T-helper 2 cell (primary cell): ENCODE measurements around the gene SLC22A9.
"Not testable (repeated sequence)": the region's sequence is repeated elsewhere in the genome, so short reads cannot be mapped to it uniquely, and the experiment has no call there.

Experiments
- DNase-seq, 5 experiments: peaks; one replicate each; pipeline versions ENCODE4 v3.0.0 to v3.0.0-alpha.2; 2012 to 2022
- total RNA-seq, 2 donors: gene quantifications; one replicate each; lab custom pipeline; 2026; lab: John Stamatoyannopoulos, UW

Gene SLC22A9
- total RNA-seq = 0 reads per million in 2 donors

DNA sequence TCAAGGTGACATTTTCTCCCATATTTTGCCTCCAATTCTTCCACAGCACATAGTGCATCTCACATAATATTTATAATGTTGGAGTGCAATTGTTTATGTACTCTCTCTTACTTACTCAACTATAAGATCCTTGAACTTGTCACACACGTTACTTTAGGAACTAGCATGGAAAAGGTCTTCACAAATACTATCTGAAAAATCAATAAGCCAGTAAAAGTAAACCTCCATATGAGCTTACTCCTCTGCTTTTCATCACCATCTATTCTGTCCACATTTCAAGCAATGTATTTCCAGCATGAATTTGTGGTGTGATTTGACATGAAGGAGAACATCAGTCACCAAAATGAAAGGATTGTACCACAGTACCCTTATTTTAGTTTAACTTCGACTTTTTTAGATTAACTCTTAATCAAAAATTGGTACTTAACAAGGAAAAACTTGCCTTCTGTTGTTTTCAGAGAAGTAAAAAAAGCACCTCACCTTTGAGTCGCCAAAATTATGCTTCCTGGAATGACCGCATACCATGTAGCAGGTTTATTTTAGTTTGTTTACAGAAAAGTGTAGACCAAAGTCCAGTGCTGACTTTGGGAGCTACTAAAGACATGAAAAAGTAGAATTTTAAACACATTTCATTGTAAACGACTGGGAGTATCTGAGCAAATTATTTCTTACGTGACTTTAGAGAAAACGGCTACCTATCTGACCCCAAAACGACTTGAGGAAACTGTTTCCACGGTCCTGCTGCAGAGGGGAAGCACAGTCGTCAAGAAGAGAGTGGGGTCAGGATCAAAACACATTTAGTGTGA, at the start of gene SLC22A9:
Gene SLC22A9 (plus strand): TSS at position 621 of the 806 bp plus-strand sequence. CDS start 272 bp downstream, outside the sequence.
- DNase-seq = no peak

DNA sequence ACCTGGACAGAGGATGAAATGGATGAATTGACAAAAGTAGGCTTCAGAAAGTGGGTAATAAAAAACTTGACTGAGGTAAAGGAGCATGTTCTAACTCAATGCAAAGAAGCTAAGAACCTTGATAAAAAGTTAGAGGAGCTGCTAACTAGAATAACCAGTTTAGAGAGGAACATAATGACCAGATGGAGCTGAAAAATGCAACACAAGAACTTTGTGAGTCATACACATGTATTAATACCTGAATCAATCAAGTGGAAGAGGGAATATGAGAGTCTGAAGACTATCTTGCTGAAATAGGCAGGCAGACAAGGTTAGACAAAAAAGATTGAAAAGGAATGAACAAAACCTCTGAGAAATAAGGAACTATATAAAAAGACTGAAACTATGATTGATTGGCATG, 47.9 kb upstream of the SLC22A9 start:
- no peak for DNase-seq

DNA sequence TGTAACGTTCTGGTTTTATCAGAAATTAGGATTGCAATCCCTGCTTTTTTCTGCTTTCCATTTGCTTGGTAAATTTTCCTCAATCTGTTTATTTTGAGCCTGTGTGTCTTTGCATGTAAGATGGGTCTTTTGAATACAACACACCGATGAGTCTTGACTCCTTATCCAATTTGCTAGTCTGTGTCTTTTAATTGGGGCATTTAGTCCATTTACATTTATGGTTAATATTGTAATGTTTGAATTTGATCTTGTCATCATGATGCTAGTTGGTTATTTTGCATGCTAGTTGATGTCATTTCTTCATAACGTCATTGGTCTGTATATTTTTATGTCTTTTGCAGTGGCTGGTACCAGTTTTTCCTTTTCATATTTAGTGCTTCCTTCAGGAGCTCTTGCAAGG, 34.5 kb upstream of the SLC22A9 start:
- DNase-seq = not testable (repeated sequence)

DNA sequence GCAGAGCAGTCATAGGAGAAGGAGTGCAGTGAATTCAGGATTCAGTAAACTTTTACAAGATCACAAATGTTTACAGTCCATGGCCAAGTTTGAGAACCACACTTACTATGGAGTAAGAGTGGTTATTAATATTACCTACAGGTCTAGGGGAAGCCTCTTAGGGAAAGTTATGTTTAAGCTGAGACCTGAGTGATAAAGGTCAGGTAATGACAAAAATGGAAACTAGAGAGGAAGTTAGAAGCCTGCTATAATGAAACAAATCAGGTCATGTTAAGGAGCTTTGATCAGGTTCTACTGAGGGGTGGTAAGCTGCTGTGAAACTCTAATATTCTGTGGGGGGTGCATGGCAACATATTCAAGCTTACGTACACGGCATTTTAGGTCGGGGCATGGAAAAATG, 32.5 kb upstream of the SLC22A9 start:
- no peak for DNase-seq

DNA sequence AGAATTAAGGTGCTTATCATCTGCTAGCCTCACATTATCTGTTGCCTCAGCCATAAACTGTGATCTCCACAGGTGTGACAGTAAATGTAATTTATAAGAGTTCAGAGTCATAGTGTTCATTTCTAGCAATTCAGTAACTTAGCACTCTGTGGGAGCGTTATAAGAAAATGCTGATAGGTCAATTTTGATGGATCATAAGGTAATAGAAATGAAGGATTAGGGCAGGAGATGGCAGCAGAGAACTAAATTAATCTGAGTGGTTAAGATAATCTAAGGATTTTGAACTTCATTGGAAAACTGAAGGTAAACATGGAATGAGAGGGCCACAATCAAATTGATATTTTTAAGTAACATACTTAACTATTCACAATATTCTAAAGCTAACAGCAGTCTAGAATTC, 26.5 kb upstream of the SLC22A9 start:
- DNase-seq = no peak

DNA sequence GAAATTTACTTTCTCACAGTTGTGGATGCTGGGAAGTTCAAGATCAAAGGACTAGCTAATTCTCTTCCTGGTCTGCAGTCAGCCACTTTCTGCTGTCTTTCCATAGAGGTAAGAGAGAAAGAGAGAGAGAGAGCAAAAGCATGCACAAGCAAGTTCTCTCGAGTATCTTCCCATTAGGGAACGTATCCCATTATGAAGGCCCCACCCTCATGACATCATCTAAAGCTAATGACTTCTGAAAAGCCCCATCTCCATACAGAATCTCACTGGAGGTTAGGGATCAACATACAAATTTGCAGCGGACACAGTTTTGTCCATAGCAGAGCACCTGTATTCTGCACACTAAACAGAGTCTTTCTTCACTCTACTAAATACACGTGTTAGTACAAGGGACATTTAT, 17.4 kb upstream of the SLC22A9 start:
- DNase-seq = no peak

DNA sequence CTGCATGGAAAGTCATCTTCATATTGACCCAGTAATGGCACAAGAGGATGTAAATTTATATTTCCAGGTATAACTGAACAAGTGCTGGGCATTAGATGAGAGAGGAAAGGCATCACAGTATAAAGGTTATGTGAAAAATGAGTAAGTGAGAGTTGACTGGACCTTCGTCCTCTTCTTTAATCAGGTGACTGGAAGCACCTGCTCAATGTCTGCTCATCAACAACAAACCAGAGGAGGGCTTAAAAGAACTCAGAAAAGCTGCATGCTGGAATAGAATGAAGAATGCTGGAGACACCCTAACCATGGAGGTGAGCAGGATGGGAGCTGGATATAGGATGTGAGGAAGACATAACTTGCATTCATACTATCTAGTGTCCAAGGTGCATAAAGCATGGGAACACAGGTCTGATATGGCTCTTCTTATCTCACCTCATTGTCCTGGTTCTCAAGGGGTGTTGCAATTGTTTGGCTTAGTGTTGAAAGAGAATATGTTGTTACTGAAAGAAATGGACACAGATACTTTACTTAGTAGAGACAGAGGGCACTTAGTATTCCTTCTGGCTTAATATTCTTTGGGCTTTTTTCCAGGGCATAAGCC, 7.3 kb upstream of the SLC22A9 start:
- no peak for DNase-seq

DNA sequence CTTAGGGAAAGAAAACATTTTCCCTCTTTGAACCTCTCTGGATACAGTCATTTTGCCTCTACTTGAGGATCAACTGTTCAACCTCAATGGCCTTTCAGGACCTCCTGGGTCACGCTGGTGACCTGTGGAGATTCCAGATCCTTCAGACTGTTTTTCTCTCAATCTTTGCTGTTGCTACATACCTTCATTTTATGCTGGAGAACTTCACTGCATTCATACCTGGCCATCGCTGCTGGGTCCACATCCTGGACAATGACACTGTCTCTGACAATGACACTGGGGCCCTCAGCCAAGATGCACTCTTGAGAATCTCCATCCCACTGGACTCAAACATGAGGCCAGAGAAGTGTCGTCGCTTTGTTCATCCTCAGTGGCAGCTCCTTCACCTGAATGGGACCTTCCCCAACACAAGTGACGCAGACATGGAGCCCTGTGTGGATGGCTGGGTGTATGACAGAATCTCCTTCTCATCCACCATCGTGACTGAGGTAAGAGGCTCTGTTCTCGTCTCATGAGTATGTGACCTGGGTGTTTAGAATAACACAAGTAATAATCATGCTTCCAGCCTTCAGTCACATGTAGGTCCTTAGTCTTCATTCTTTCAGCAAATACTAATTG, 495 bp downstream of the SLC22A9 start:
- DNase-seq = no peak

DNA sequence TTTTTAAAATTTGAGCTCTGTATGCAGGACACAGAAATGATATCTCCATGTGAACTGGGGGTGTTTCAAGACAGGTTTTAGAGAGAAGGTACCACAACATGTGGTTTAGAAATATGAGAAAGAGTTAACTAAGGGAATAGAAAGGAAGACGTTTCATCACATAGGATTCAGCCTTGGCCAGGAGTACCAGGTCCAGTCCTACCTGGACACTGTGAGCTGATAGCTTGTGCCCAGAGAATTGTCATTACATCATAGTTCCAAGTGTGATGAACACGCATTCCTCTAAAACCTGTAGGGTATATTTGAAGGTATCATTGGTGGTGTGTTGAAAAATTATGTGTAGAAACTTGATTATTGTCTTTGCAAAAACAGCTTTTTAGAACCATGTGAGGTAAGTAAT, 1.8 kb downstream of the SLC22A9 start:
- no peak for DNase-seq

DNA sequence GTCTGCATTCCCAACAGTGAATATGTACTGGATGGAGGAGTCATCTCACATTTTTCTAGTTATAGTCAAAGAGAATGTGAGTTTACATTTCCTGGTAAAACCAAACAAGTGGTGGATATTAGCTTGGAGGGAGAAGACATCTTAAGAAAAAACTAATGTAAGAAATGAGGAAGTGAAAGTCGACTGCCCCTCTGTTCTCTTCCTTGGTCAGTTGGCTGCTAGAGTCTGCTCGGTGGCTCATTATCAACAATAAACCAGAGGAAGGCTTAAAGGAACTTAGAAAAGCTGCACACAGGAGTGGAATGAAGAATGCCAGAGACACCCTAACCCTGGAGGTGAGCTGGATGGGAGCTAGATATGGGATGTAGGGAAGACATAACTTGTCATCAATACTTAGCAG, 5.8 kb downstream of the SLC22A9 start:
- no peak for DNase-seq

DNA sequence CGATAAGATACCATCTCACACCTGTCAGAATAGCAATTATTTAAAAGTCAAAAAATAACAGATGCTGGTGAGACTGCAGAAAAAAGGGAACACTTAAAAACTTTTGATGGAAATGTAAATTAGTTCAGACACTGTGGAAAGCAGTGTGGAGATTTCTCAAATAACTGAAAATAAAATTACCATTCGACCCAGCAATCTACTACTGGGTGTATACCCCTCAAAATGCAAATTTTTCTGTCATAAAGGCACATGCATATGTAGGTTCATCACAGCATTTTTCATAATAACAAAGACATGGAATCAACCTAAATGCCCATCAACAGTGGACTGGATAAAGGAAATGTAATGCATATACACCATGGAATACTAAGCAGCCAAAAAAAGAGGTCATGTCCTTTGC, 10.5 kb downstream of the SLC22A9 start:
- no peak for DNase-seq

DNA sequence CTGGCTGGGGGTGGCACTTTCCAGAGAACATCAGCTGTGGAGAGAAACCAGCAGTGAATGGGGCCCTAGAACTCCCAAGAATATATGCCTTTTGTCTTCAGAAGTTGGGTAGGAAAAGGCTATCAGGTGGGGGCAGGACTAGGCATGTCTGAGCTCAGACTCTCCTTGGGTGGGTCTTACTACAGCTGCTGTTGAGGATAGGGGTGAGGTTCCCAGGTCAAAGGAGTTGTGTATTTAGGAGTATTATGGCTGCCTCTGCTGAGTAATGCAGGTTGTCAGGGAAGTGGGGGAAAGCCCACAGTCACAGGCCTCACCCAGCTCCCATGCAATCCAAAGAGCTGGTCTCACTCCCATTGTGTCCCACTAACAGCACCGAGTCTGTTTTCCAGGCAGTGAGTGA, 26.1 kb downstream of the SLC22A9 start:
- DNase-seq = no peak

DNA sequence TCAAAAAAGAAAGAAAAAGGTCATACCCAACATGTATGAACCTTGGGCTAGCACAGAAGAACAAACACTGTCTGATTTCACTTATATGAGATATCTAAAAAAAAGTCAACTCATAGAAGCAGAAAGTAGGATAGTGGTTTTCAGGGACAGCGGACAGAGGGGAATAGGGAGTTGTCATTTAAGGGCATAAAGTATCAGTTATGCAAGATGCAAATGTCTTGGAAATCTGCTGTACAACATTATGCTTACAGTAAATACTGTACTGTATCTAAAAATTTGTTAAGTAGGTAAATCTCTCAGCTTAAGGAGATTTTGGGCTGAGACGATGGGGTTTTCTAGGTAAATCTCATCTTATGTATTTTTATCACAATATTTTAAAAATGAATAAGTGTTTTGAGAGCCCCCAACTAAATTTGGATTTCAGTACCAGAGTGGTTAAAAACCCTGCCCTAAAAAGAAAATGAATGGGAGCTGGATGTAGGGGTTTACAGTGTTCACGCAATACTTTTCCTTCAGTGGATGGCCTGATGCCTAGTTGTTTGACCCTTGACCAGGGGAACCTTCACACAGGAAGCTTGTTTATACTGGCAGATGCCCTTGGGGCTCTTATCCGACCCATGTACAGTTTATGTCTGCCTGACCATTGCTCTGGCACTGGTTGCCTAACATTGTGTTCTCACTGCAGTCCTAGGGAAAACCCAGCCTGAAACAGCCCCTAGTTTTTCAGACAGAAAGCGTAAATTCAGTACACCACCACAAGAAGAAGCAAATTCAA, 34.8 kb downstream of the SLC22A9 start:
- no peak for DNase-seq

DNA sequence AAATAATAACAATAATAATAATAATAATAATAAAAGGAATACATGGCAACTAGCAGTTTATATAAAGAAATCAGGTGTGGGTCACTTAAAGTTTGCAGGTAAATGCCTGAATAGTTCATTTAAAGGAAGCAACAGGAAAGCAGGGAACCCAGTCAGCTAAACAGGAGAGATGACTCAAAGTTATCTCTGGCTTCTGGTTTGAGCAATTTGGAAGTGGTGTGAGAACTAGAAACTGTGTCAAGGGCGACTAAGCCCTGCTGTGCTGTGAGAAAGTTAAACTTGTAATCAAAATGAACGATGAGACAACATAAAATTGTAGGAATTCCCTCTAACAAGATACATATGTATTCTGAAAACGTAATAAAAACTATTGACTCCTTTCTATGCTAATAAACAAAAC, 35.5 kb downstream of the SLC22A9 start:
- no peak for DNase-seq

DNA sequence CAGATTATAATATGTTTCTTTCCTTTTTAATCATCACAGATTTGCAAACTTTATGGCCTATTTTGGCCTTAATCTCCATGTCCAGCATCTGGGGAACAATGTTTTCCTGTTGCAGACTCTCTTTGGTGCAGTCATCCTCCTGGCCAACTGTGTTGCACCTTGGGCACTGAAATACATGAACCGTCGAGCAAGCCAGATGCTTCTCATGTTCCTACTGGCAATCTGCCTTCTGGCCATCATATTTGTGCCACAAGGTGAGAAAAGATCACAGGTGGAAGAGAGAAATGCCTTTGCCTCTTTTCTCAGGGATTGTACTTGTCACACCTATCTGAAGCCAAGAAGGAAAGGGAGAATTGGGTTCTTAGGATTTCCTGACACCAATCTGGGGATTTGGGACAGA, 36.9 kb downstream of the SLC22A9 start:
- no peak for DNase-seq

DNA sequence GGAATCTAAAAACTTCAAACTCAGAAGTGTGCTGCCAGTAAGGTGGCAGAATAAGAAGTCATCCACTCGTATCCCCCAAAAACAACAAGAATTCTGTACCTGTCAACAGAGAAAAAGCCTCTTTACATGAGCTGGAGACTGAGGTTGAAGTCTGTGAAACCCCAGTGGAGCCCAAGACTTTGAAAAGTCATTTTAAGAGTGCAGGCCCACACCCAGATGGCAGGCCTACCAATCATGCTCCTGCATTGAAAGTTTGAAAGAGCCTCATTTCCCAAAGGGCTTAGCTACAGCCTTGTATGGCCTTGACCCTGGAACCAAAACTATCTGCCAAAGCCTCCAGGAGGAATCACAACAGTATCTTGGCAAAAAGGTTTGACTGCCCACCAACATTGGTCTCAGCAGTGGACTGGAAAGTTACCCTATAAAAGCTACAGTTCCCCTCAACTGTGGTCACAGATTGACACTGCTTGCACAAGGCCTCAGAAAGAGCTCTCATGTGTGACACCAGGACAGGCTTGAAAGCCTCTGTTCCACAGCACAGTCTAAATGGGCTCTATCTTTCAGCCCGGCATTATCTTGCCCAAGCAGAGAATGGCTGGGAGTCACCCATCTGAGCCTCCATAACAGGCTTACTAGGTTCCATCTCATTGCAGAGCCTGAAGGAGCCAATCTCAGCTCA, 47.7 kb downstream of the SLC22A9 start:
- no peak for DNase-seq

DNA sequence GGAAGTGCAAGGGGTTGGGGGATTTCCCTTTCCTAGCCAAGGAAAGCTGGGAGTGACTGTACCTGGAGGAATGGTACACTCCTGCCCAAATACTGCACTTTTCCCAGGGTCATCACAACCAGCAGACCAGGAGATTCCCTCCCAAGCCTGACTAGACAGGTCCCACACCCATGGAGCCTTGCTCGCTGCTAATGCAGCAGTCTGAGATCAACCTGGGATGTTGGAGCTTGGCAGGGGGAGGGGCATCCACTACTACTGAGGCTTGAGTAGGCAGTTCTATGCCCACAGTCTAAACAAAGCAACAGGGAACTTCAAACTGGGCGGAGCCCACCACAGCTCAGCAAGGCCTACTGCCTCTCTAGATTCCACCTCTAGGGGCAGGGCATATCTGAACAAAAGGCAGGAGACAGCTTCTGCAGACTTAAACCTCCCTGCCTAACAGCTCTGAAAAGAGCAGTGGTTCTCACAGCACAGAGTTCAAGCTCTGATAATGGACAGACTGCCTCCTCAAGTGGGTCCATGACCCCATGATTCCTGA, 58.5 kb downstream of the SLC22A9 start:
- no peak for DNase-seq

DNA sequence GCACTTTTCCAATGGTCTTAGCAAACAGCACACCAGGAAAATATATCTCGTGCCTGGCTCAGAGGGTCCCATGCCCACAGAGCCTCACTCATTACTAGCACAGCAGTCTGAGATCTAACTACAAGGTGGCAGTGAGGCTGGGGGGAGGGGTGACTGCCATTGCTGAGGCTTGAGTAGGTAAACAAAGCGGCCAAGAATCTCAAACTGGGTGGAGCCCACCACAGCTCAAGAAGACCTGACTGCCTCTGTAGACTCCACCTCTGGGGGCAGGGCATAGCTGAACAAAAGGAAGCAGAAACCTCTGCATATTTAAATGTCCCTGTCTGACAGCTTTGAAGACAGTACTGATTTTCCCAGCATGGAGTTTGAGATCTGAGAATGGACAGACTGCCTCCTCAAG, 61.1 kb downstream of the SLC22A9 start:
- not testable (repeated sequence) for DNase-seq

DNA sequence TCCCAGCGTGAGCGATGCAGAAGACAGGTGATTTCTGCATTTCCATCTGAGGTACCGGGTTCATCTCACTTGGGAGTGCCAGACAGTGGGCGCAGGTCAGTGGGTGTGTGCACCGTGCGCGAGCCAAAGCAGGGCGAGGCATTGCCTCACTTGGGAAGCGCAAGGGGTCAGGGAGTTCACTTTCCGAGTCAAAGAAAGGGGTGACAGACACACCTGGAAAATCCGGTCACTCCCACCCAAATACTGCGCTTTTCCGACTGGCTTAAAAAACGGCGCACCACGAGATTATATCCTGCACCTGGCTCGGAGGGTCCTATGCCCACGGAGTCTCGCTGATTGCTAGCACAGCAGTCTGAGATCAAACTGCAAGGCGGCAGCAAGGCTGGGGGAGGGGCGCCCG, 65.8 kb downstream of the SLC22A9 start:
- not testable (repeated sequence) for DNase-seq

DNA sequence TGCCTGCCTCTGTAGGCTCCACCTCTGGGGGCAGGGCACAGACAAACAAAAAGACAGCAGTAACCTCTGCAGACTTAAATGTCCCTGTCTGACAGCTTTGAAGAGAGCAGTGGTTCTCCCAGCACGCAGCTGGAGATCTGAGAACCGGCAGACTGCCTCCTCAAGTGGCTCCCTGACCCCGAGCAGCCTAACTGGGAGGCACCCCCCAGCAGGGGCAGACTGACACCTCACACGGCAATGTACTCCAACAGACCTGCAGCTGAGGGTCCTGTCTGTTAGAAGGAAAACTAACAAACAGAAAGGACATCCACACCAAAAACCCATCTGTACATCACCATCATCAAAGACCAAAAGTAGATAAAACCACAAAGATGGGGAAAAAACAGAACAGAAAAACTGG, 66.2 kb downstream of the SLC22A9 start:
- not testable (repeated sequence) for DNase-seq

DNA sequence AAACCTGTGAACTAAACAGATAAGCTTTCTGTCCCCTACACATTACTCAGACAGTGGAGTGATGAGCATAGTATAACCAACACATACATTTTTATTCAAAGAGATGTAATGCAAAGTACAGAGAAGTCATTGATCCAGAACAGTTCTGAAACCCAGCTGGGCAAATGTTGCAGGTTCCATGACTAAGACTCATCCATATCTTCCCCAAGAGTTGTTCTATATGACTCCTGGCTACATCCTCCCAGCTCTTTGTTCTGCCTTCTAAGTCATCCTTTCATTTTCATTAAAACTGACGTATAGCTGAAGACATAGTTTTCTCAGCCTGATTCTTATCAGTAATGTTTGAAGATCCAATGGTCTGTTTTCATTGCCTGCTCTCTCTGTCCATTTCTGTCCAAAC, 74.1 kb downstream of the SLC22A9 start:
- DNase-seq = peak in 1 of 5 experiments; percentile 51

DNA sequence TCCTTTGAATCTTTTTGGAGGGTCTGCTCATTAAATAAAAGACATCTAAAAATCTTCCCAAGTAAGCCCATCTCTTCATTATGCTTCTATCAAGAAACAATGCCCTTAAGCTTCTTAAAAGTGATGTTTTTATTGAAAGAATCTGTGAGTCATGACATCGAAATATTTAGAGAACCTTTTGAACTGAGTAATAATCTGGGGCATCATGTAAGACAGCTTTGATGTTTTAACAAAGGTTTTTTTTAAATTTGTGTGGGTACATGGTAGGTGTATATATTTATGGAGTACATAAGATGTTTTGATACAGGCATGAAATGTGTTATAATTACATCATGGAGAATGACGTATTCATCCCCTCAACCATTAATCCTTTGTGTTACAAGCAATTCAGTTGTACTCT, 74.6 kb downstream of the SLC22A9 start:
- DNase-seq = no peak
